Measurements from ENCODE around the gene ZNF44.

ZNF44 gene

DNA sequence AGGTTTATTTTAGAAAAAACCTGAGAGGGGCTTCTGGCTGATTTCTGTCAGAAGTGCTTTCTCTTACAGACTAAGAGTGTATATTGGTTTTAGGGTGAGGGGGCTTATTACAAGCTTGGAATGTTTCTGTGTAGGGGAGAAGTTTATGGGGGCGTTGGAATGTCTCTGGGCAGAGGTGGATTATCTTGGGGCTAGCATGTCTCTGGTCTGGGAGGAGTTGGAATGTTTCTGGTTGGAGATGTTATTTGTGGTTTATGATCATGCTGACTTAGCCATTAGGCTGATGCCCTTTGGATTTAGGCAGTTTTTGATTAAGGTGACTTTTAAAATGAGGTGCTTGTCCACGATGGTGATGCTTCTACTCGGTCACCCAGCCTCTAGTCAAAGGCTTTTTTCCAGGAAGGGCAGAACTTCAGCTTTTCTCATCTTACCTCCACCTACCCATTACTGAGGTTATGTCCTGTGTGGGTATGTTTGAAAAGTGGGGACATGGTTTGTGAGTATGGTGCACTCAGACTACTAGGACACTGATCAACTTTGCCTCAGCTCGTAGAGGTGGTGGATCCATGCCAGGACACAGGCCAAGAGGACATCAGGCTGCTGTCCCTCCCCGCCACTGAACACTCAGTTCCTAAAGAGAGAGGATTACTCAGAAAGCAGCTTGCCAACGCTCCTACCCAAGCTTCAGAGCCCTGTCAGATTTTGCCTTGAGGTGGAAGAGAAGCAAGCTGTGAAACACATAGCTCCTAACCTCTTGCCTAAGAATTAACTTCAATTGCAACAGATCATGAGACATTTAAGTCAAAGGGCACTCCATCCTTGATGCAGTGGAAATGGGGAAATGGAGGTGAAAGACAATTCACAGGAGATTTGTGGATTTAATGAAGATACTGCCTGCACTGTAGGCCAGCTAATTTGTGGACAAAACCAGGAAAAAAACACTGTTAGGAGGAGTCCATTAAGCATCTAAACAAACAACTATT, 63.6 kb downstream of the ZNF44 start:
- Histone ChIP-seq H3K36me3 (ENCODE audit: insufficient read depth, insufficient read length, low read length) (peaks cover 18% of the 10 kb centered on the region), H3K27me3 (ENCODE audit: insufficient read depth, insufficient read length) (no peaks in the 10 kb centered on the region), H3K4me3 (ENCODE audit: insufficient read length, low read depth) (no peak overlapping the region), H3K9ac (ENCODE audit: insufficient read length, low read depth) (no peak overlapping the region), H3K4me1 (ENCODE audit: insufficient read depth, insufficient read length) (no peaks in the 10 kb centered on the region), H3K9me3 (ENCODE audit: insufficient read depth, low read length) (peaks cover 75% of the 10 kb centered on the region)
- DNase-seq (ENCODE audit: low read depth, low spot score), result no peak
- no peak for TF ChIP-seq YY1 (IDR thresholded peaks at IDR 0.05; ENCODE audit: insufficient read depth, insufficient read length)

DNA sequence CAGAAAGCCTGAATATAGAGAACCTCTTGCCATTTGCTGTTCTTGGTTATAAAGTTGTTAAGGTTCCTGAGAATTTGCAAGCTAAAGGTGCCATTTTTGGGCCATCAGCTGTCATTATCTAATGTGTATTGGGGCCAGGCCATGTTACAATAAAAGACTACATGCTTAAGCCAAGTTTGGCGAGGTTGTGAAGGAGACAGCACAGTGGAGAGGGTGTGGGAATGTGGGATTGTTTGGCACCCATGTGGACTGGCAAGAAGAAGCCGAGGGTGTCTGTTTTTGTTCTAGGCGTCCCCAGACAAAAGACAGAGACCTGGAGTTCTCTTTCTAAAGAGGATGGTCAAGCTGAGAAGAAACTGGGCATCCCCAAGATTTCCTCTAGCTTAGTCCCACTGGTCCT, 64.7 kb downstream of the ZNF44 start:
- TF ChIP-seq YY1 (IDR thresholded peaks at IDR 0.05; ENCODE audit: insufficient read depth, insufficient read length) (no peak), ZNF274 (IDR thresholded peaks at IDR 0.05; ENCODE audit: low read depth, low read length) (no peak), SUZ12 (IDR thresholded peaks at IDR 0.05; ENCODE audit: extremely low read depth, insufficient read depth, insufficient read length) (no peak)
- Histone ChIP-seq H3K9ac (ENCODE audit: insufficient read length, low read depth) (no peak overlapping the region), H3K4me1 (ENCODE audit: insufficient read depth, insufficient read length) (no peaks in the 10 kb centered on the region), H3K4me3 (ENCODE audit: insufficient read length, low read depth) (no peak overlapping the region), H3K27me3 (ENCODE audit: insufficient read depth, insufficient read length) (no peaks in the 10 kb centered on the region), H3K36me3 (ENCODE audit: insufficient read depth, insufficient read length, low read length) (peaks cover 13% of the 10 kb centered on the region), H3K9me3 (ENCODE audit: insufficient read depth, low read length) (peaks cover 77% of the 10 kb centered on the region)
- DNase-seq (ENCODE audit: low read depth, low spot score), result no peak

DNA sequence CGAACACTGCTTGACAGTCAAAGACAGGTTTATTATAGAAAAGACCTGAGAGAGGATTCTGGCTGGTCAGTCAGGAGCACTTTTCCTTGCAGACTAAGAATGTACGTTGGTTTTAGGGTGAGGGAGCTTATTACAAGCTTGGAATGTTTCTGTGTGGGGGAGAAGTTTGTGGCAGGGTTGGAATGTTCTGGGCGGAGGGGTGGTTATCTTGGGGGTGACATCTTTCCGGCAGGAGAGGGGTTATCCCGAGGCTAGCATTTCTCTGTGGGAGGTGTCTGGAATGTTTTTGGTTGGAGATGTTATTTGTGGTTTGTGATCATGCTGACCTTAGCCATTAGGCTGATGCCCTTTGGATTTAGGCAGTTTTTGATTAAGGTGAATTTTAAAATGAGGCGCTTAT, 70.0 kb downstream of the ZNF44 start:
- no peak for TF ChIP-seq SUZ12 (IDR thresholded peaks at IDR 0.05; ENCODE audit: extremely low read depth, insufficient read depth, insufficient read length)
- no peak for TF ChIP-seq ZNF274 (IDR thresholded peaks at IDR 0.05; ENCODE audit: low read depth, low read length)
- H3K27me3 ChIP-seq (ENCODE audit: insufficient read depth, insufficient read length), result no peaks in the 10 kb centered on the region
- H3K36me3 ChIP-seq (ENCODE audit: insufficient read depth, insufficient read length, low read length), result peaks cover 7% of the 10 kb centered on the region
- H3K4me1 ChIP-seq (ENCODE audit: insufficient read depth, insufficient read length), result no peaks in the 10 kb centered on the region
- H3K9ac ChIP-seq (ENCODE audit: insufficient read length, low read depth), result no peak overlapping the region
- H3K4me3 ChIP-seq (ENCODE audit: insufficient read length, low read depth), result no peak overlapping the region
- no peak for DNase-seq (ENCODE audit: low read depth, low spot score)
- H3K9me3 ChIP-seq (ENCODE audit: insufficient read depth, low read length), result peaks cover 74% of the 10 kb centered on the region

DNA sequence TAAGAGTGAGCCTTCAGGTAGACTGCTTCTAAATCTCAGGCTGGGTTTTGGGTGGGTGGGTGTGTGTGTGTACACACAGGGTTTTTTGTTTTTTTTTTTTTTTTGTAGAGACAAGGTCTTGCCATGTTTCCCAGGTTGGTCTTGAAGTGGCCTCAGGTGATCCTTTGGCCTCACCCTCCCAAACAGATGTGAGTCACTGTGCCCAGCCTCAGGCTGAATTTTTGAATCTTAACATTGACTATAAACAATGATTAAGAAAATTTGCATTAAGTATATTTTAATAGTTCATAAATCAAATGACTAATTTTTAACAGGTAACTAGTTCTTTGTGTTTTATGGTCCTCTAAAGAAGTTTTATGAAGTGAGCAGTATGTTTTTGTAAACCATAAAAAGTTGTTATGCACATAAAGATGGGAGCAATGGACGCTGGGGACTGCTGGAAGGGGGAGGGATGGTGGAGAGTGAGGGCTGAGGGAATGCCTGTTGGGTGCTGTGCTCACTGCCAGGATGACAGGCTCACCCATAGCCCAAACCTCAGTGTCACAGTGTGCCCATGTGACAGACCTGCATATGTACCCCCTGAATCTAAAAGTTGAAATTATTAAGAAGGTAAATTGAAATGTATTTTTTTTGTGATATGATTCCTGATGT, 71.6 kb downstream of the ZNF44 start:
- no peak for DNase-seq (ENCODE audit: low read depth, low spot score)
- H3K4me3 ChIP-seq (ENCODE audit: insufficient read length, low read depth), result no peak overlapping the region
- no peaks in the 10 kb centered on the region for H3K27me3 ChIP-seq (ENCODE audit: insufficient read depth, insufficient read length)
- TF ChIP-seq SUZ12 (IDR thresholded peaks at IDR 0.05; ENCODE audit: extremely low read depth, insufficient read depth, insufficient read length) (no peak), YY1 (IDR thresholded peaks at IDR 0.05; ENCODE audit: insufficient read depth, insufficient read length) (no peak), ZNF274 (IDR thresholded peaks at IDR 0.05; ENCODE audit: low read depth, low read length) (no peak)
- H3K4me1 ChIP-seq (ENCODE audit: insufficient read depth, insufficient read length), result no peaks in the 10 kb centered on the region
- peaks cover 64% of the 10 kb centered on the region for H3K9me3 ChIP-seq (ENCODE audit: insufficient read depth, low read length)
- no peak overlapping the region for H3K9ac ChIP-seq (ENCODE audit: insufficient read length, low read depth)
- H3K36me3 ChIP-seq (ENCODE audit: insufficient read depth, insufficient read length, low read length), result peaks cover 7% of the 10 kb centered on the region

Data from NT2/D1 (cell line).